GM12878 (cell line): Measurements from ENCODE around the gene WHRN. TPM values are rescaled to one million over a fixed set of nuclear protein-coding genes. Genes with fewer than 3 reads are reported as not detected.
A peak's percentile ranks its signal among the peaks of the same experiment; 100 is the strongest.

Source experiments
- ATAC-seq: fragments of 200-7000 bp; cut with Tn5 transposase; 3 replicates; pipeline ENCODE4 v1.9.1; 2020; ENCODE audit warnings: mild to moderate bottlenecking, moderate library complexity
- BruUV-seq: library from RNA; stranded (reverse); fragments of 400-500 nt; replicated peaks from 2 replicates; lab custom pipeline; 2021; lab: Mats Ljungman, UMichigan
- CTCF ChIA-PET: fragments of 300-600 bp; sonication (Branson Sonifier 250); formaldehyde crosslinking; extraction: SDS; loops from one replicate; lab custom pipeline; 2021; ENCODE audit warnings: inconsistent platforms; lab: Yijun Ruan, JAX
- POLR2A ChIA-PET: fragments of 350-600 bp; formaldehyde crosslinking; extraction: SDS; loops from one replicate; lab custom pipeline; 2021; ENCODE audit warnings: inconsistent platforms; lab: Charles Lee
- RAD21 ChIA-PET: fragments of 300-600 bp; sonication (Branson Sonifier 250); formaldehyde crosslinking; loops from one replicate; lab custom pipeline; 2023; ENCODE audit warnings: antibody characterized with exemption; ENCODE audit not compliant: unreplicated experiment; lab: Charles Lee
- SMC1A ChIA-PET: fragments of 300-600 bp; sonication (Branson Sonifier 250); formaldehyde crosslinking; loops from one replicate; lab custom pipeline; 2023; ENCODE audit not compliant: unreplicated experiment, uncharacterized antibody; lab: Charles Lee
- DNase-seq: peaks from one replicate; pipeline ENCODE4 v3.0.0-alpha.2; 2011; ENCODE audit warnings: low read depth, low spot score
- FAIRE-seq: peaks from 3 replicates; lab custom pipeline; 2011; peaks lifted over from hg19 to GRCh38; lab: Jason Lieb, UNC
- H2AFZ ChIP-seq: 2 replicates; pipeline ENCODE4 v1.6.0; 2011; ENCODE audit warnings: low read depth, low read length, control low read depth; ENCODE audit not compliant: control insufficient read depth
- H3K27ac ChIP-seq: 2 replicates; pipeline ENCODE4 v1.5.1; 2011; ENCODE audit warnings: control low read depth; ENCODE audit not compliant: control insufficient read depth, insufficient read depth
- H3K27me3 ChIP-seq, 2 experiments: replicated peaks in 1 of 2; 2 replicates each; pipeline versions ENCODE4 v1.6.0 to v1.6.1; 2011; ENCODE audit warnings: low read length in 1 of 2; ENCODE audit not compliant: control insufficient read depth in 2 of 2, insufficient read depth in 2 of 2
- H3K36me3 ChIP-seq, 2 experiments: 2 replicates each; pipeline ENCODE4 v1.5.1; 2011; ENCODE audit warnings: low read length in 1 of 2; ENCODE audit not compliant: control insufficient read depth in 2 of 2, insufficient read depth in 2 of 2
- H3K4me1 ChIP-seq: 2 replicates; pipeline ENCODE4 v1.6.1; 2011; ENCODE audit warnings: mild to moderate bottlenecking, low read length, moderate library complexity, mixed read lengths; ENCODE audit not compliant: control insufficient read depth, insufficient read depth
- H3K4me2 ChIP-seq: 2 replicates; pipeline ENCODE4 v1.6.0; 2011; ENCODE audit warnings: control low read depth; ENCODE audit not compliant: control insufficient read depth, insufficient read depth
- H3K4me3 ChIP-seq: fragments of 200-600 bp; sonication (generic); 2 replicates; pipeline ENCODE4 v1.5.1; 2016
- H3K79me2 ChIP-seq: 2 replicates; pipeline ENCODE4 v1.6.0; 2011; ENCODE audit warnings: low read length; ENCODE audit not compliant: control insufficient read depth, insufficient read depth
- H3K9ac ChIP-seq: 2 replicates; pipeline ENCODE4 v1.8.0; 2011; ENCODE audit warnings: low read length, control low read depth, mixed read lengths; ENCODE audit not compliant: control insufficient read depth, insufficient read depth
- H3K9me3 ChIP-seq: replicated peaks from 3 replicates; pipeline ENCODE4 v1.5.1; 2011; ENCODE audit warnings: mild to moderate bottlenecking, low read length; ENCODE audit not compliant: control insufficient read depth, insufficient read depth
- H4K20me1 ChIP-seq: 2 replicates; pipeline ENCODE4 v1.6.0; 2011; ENCODE audit not compliant: control insufficient read depth, insufficient read depth
- CEBPB ChIP-seq, 2 experiments: fragments of 150-350 bp in 1 of 2; IDR thresholded peaks; 2 replicates each; pipeline ENCODE4 v1.6.1; 2012 to 2014; ENCODE audit warnings: low read depth in 2 of 2, low read length in 2 of 2, borderline replicate concordance in 1 of 2, inconsistent platforms in 1 of 2
- CREB1 ChIP-seq: IDR thresholded peaks from 2 replicates; pipeline ENCODE4 v1.6.1; 2012; ENCODE audit warnings: low read depth, mild to moderate bottlenecking, inconsistent platforms
- CREM ChIP-seq: IDR thresholded peaks from 2 replicates; pipeline ENCODE4 v1.6.1; 2014; ENCODE audit warnings: antibody characterized with exemption, low read depth
- CTCF ChIP-seq, 3 experiments: IDR thresholded peaks in 2 of 3; conservative IDR thresholded peaks in 1 of 3; 2 replicates each; pipeline ENCODE4 v1.5.1; 2011; ENCODE audit warnings: low read depth in 3 of 3, low read length in 3 of 3, mild to moderate bottlenecking in 3 of 3, control low read depth in 2 of 3, moderate library complexity in 2 of 3, inconsistent platforms in 1 of 3, mixed read lengths in 1 of 3; ENCODE audit not compliant: control insufficient read depth in 2 of 3, insufficient read depth in 1 of 3; ENCODE audit errors: extremely low read depth in 1 of 3
- DPF2 ChIP-seq: fragments of 450-650 bp; IDR thresholded peaks from 2 replicates; pipeline ENCODE4 v1.6.1; 2017; ENCODE audit warnings: mild to moderate bottlenecking
- EGR1 ChIP-seq, 2 experiments: IDR thresholded peaks; 1 replicate in 1 of 2; 2 replicates in 1 of 2; pipeline ENCODE4 v1.6.1; 2011 to 2012; ENCODE audit warnings: low read depth in 2 of 2, low read length in 2 of 2, borderline replicate concordance in 1 of 2, mild to moderate bottlenecking in 1 of 2, moderate library complexity in 1 of 2
- HCFC1 ChIP-seq: fragments of 150-350 bp; IDR thresholded peaks from 2 replicates; pipeline ENCODE4 v1.6.1; 2014; ENCODE audit warnings: low read length
- IRF4 ChIP-seq: IDR thresholded peaks from 2 replicates; pipeline ENCODE4 v1.6.1; 2011; ENCODE audit warnings: low read depth, low read length
- KDM1A ChIP-seq: fragments of 200-600 bp; sonication (generic); IDR thresholded peaks from 2 replicates; pipeline ENCODE4 v1.6.1; 2016; ENCODE audit warnings: borderline replicate concordance
- RB1 ChIP-seq: fragments of 450-650 bp; formaldehyde crosslinking; IDR thresholded peaks from 2 replicates; pipeline ENCODE4 v1.6.1; 2017; ENCODE audit warnings: mild to moderate bottlenecking, borderline replicate concordance
- SMC3 ChIP-seq: IDR thresholded peaks from 2 replicates; pipeline ENCODE4 v1.6.1; 2011; ENCODE audit warnings: low read length, improper control_type of control experiment, borderline replicate concordance
- SREBF1 ChIP-seq: IDR thresholded peaks from 2 replicates; pipeline ENCODE4 v1.6.1; 2012; ENCODE audit warnings: mild to moderate bottlenecking, low read length
- TAF1 ChIP-seq: IDR thresholded peaks from 2 replicates; pipeline ENCODE4 v1.6.1; 2011; ENCODE audit warnings: mild to moderate bottlenecking, low read depth, low read length, borderline replicate concordance
- TARDBP ChIP-seq: IDR thresholded peaks from 2 replicates; pipeline ENCODE4 v1.6.1; 2016; ENCODE audit warnings: borderline replicate concordance
- WRNIP1 ChIP-seq: IDR thresholded peaks from 2 replicates; pipeline ENCODE4 v1.6.1; 2011; ENCODE audit warnings: low read depth, low read length, improper control_type of control experiment, borderline replicate concordance
- ZNF217 ChIP-seq: fragments of 450-650 bp; IDR thresholded peaks from 2 replicates; pipeline ENCODE4 v1.6.1; 2017; ENCODE audit warnings: antibody characterized with exemption, mild to moderate bottlenecking
- ZNF24 ChIP-seq: fragments of 450-650 bp; IDR thresholded peaks from 2 replicates; pipeline ENCODE4 v1.6.1; 2017; ENCODE audit warnings: antibody characterized with exemption, mild to moderate bottlenecking
- WGBS: methylation state at CpG from one replicate; pipeline ENCODE4 v1.1.6; 2016; ENCODE audit warnings: low lambda C conversion rate; ENCODE audit not compliant: insufficient replicate concordance, insufficient coverage; ENCODE audit errors: missing lambda C conversion rate; 5-methylcytosine and 5-hydroxymethylcytosine counted together
- in situ Hi-C: fragments of 300-500 bp; cut with MboI; formaldehyde crosslinking; loops from 9 replicates; pipeline ENCODE4 v1.14.3; 2018; ENCODE audit warnings: mixed read lengths
- intact Hi-C: fragments of 100-400 bp; cut with micrococcal nuclease; formaldehyde crosslinking; loops from one replicate; pipeline ENCODE4 v1.14.2; 2022; ENCODE audit not compliant: unreplicated experiment
- polyA plus RNA-seq, 11 experiments: library from polyadenylated mRNA; depleted of rRNA in 4 of 11; unstranded in 6 of 11; stranded (reverse) in 5 of 11; fragments of >200 nt; fragmentation: Nextera tagmentation in 4 of 11; fragmentation: Illumina TruSeq in 1 of 11; extraction: Ambion mirVana in 4 of 11; extraction: Trizol in 1 of 11; gene quantifications; 1 replicate in 1 of 11; 2 replicates in 10 of 11; pipeline versions ENCODE4 v1.2.1 to v1.2.3, GENCODE V29; 2011 to 2016; ENCODE audit warnings: inconsistent platforms in 2 of 11, missing spikeins in 2 of 11, low read depth in 1 of 11
- total RNA-seq, 4 experiments: library from RNA; depleted of rRNA in 3 of 4; stranded (reverse); fragments of >200 nt in 3 of 4; fragmentation: Illumina TruSeq in 1 of 4; extraction: Trizol in 1 of 4; gene quantifications; 2 replicates each; pipeline versions ENCODE4 v1.2.1 to v1.2.3, GENCODE V29; 2013 to 2021

The WHRN gene
- total and polyA plus RNA-seq, 10 of the 15 experiments (the other 5 are each of a cell fraction or from before 2014, with no cell fraction given): 0.04 to 18.2 (median 0.68) TPM; not detected in 1

DNA sequence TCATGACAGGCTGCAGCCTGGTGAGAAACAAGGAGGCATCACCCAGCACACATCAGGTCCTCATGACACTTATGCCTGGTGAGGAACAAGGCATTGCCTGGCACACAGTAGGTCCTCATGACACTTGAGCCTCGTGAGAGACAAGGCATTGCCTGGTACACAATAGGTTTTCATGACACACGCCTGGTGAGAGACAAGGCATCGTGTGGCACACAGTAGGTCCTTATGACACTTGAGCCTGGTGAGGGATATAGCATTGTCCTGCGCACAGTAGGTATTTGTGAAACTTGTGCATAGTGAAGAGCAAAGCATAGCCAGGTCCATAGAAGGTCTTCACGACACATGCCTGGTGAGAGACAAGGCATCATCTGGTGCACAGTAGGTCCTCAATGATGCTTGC is 23.5 kb downstream of the WHRN start:
- H3K27ac ChIP-seq: no peak overlapping the region
- H3K9ac ChIP-seq: no peak overlapping the region

More for the DNA sequence above, 23.5 kb downstream of the WHRN start:
- intact Hi-C loops: no loop called here
- SMC1A ChIA-PET: interaction anchor here (8.3 kb wide), 1 partner anchor 18 kb away, joined by 177 read pairs; no protein-coding TSS in a partner anchor
- 65% methylated on average over 5 of the region's 5 CpGs for WGBS
- Histone ChIP-seq H3K4me3 (no peak overlapping the region), H3K36me3 (peaks cover 0 to under 1% of the 10 kb centered on the region in 2 experiments; a peak in 1 of 4 replicates), H3K79me2 (no peaks in the 10 kb centered on the region), H3K4me2 (no peak overlapping the region), H3K9me3 (no peaks in the 10 kb centered on the region), H4K20me1 (no peaks in the 10 kb centered on the region), H2AFZ (no peak overlapping the region), H3K27me3 (peaks cover 0 to 3% of the 10 kb centered on the region in 2 experiments; a peak in 3 of 4 replicates), H3K4me1 (peaks cover 7% of the 10 kb centered on the region)
- in situ Hi-C loops: no loop called here
- no TSS peak for BruUV-seq
- FAIRE-seq (no peak), ATAC-seq (no peak), DNase-seq (no peak)
- CTCF ChIA-PET: interaction anchor here (7.2 kb wide), 1 partner anchor 75 kb away, joined by 57 read pairs; no protein-coding TSS in a partner anchor
- TF ChIP-seq TARDBP (no peak), CTCF (IDR thresholded peaks at IDR 0.05 in 2 of 3, conservative IDR thresholded peaks at IDR 0.05 in 1 of 3; ENCODE audit: control insufficient read depth in 2 of 3, extremely low read depth in 1 of 3, insufficient read depth in 1 of 3, low read depth in 3 of 3, low read length in 3 of 3) (no peak), KDM1A (no peak), IRF4 (no peak), ZNF217 (peak; percentile 57; the same call in 1 of the 2 replicates), CREM (no peak), TAF1 (no peak), CEBPB (IDR thresholded peaks at IDR 0.05; ENCODE audit: borderline replicate concordance in 1 of 2, low read depth in 2 of 2, low read length in 2 of 2) (no peak), SMC3 (no peak), HCFC1 (no peak), CREB1 (no peak), SREBF1 (no peak), DPF2 (peak; percentile 99), WRNIP1 (peak; percentile 97; the same call in 1 of the 2 replicates), EGR1 (IDR thresholded peaks at IDR 0.05; ENCODE audit: borderline replicate concordance in 1 of 2, low read depth in 2 of 2, low read length in 2 of 2) (no peak), ZNF24 (no peak), RB1 (no peak)
- POLR2A ChIA-PET: no interaction called here
- RAD21 ChIA-PET: no interaction called here
